Kidney (tissue), 14 donors: ENCODE measurements around the gene WNK3. TPM values are rescaled to one million over a fixed set of nuclear protein-coding genes. Genes with fewer than 3 reads are reported as not detected.
A peak's percentile ranks its signal among the peaks of the same experiment; 100 is the strongest.

Source experiments
- DNase-seq, 5 donors: peaks; one replicate each; pipeline ENCODE4 v3.0.0-alpha.2; 2013 to 2020
- FAIRE-seq: peaks from 2 replicates; lab custom pipeline; 2012; peaks lifted over from hg19 to GRCh38; lab: Jason Lieb, UNC
- H3K27ac ChIP-seq, 2 donors: one replicate each; pipeline ENCODE4 v1.7.0; 2013; ENCODE audit warnings: low read depth in 2 of 2, low read length in 2 of 2, inconsistent platforms in 1 of 2
- H3K27me3 ChIP-seq: one replicate; pipeline ENCODE4 v1.7.1; 2013; ENCODE audit warnings: low read length, inconsistent platforms; ENCODE audit not compliant: control insufficient read depth, insufficient read depth
- H3K36me3 ChIP-seq, 3 donors: one replicate each; pipeline versions ENCODE4 v1.7.0 to v1.7.1; 2013; ENCODE audit warnings: low read length in 3 of 3, control low read depth in 1 of 3, inconsistent platforms in 1 of 3; ENCODE audit not compliant: insufficient read depth in 3 of 3, control insufficient read depth in 2 of 3
- H3K4me1 ChIP-seq, 3 donors: one replicate each; pipeline versions ENCODE4 v1.7.0 to v1.7.1; 2013; ENCODE audit warnings: low read length in 3 of 3, inconsistent platforms in 1 of 3, low read depth in 1 of 3; ENCODE audit not compliant: control insufficient read depth in 2 of 3, insufficient read depth in 2 of 3
- H3K4me3 ChIP-seq, 3 donors: one replicate each; pipeline versions ENCODE4 v1.7.0 to v1.8.1; 2013; ENCODE audit warnings: low read length in 3 of 3, control low read depth in 1 of 3, inconsistent platforms in 1 of 3
- H3K9ac ChIP-seq, 3 donors: one replicate each; pipeline versions ENCODE4 v1.7.0 to v1.7.1; 2013; ENCODE audit warnings: low read length in 3 of 3, control low read depth in 1 of 3, inconsistent platforms in 1 of 3
- H3K9me3 ChIP-seq, 3 donors: one replicate each; pipeline versions ENCODE4 v1.7.0 to v1.7.1; 2013; ENCODE audit warnings: low read length in 3 of 3, control low read depth in 1 of 3, inconsistent platforms in 1 of 3; ENCODE audit not compliant: control insufficient read depth in 2 of 3, insufficient read depth in 1 of 3
- intact Hi-C: fragments of 100-400 bp; cut with DNase I; formaldehyde crosslinking; loops from one replicate; pipeline ENCODE4 v1.11.1; 2022
- polyA plus RNA-seq: library from polyadenylated mRNA; stranded (reverse); fragments of 350-450 nt; fragmentation: Illumina TruSeq; extraction: RNeasy Lipid Tissue Mini Kit (QIAGEN cat#74804); gene quantifications from one replicate; pipeline ENCODE4 v1.2.3, GENCODE V29; 2014; ENCODE audit warnings: low read depth, low replicate concordance; ENCODE audit not compliant: insufficient read depth
- total RNA-seq: library from RNA; stranded (reverse); fragmentation: NEBNext Ultra II Directional; extraction: Animal tissue kit (Norgen Biotek cat#: 25700); gene quantifications from one replicate; pipeline ENCODE4 v1.2.1, GENCODE V29; 2021
- TF ChIP-seq, protein P1 (sequence below): IDR thresholded peaks from 3 replicates; pipeline ENCODE4 v1.5.1; 2012; ENCODE audit warnings: mild to moderate bottlenecking, moderate library complexity, borderline replicate concordance; ENCODE audit not compliant: insufficient read depth; ENCODE audit errors: extremely low read depth
- donor health status: control.
- donor health status: control.
- donor health status: control.
- donor health status: control.
- donor health status: control.
- donor health status: DM: yes; HTN: yes; CAD: no.
- donor health status: Normal renal cell carcinoma (clear cell type).

Gene WNK3
- total and polyA plus RNA-seq, 2 donors from 2014 or later: 0.75 to 5.6 TPM

DNA sequence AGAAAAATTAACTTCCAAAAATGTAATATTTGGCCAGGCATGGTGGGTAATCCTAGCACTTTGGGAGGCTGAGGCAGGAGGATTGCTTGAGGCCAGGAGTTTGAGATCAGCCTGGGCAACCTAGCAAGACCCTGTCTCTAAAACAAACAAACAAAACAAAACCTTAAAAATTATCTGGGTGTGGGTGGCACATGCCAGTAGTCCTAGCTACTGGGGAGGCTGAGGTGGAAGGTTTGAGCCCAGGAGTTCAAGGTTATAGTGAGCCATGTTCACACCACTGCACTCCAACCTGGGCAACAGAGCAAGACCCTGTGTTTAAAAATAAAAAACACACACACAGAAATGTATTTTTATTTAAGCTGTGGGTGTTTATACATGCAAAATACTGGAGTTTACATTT is 186.8 kb downstream of the WNK3 start:
- FAIRE-seq: peak; percentile 71
- Histone ChIP-seq H3K27me3 (no peaks in the 10 kb centered on the region), H3K27ac (no peak overlapping the region), H3K36me3 (peaks cover 0 to 2% (median 0%) of the 10 kb centered on the region in 3 donors), H3K4me1 (no peaks in the 10 kb centered on the region), H3K9ac (no peak overlapping the region), H3K4me3 (no peak overlapping the region), H3K9me3 (no peaks in the 10 kb centered on the region)
- intact Hi-C loops: no loop called here
- TF ChIP-seq, protein P1, sequence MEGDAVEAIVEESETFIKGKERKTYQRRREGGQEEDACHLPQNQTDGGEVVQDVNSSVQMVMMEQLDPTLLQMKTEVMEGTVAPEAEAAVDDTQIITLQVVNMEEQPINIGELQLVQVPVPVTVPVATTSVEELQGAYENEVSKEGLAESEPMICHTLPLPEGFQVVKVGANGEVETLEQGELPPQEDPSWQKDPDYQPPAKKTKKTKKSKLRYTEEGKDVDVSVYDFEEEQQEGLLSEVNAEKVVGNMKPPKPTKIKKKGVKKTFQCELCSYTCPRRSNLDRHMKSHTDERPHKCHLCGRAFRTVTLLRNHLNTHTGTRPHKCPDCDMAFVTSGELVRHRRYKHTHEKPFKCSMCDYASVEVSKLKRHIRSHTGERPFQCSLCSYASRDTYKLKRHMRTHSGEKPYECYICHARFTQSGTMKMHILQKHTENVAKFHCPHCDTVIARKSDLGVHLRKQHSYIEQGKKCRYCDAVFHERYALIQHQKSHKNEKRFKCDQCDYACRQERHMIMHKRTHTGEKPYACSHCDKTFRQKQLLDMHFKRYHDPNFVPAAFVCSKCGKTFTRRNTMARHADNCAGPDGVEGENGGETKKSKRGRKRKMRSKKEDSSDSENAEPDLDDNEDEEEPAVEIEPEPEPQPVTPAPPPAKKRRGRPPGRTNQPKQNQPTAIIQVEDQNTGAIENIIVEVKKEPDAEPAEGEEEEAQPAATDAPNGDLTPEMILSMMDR: no peak
- no peak for DNase-seq

DNA sequence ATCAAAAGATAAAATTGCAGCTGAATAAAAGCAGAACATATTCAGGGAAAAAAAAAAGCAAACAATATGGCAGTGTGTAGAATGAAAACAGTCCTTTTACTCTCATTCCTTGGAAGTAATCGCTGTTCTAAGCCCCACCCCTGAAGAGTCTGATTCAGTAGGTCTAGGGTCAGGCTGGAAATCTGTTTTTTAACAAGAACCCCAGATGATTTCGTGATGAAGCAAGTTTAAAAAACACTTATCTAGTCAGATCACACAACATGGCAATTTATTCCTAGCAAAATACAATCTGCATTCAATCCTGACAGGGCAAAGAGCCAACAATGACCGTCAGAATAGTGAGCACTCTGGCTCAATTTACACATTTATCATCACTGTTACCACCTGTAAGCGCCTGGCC is 190.9 kb downstream of the WNK3 start:
- H3K9ac ChIP-seq: no peak overlapping the region
- FAIRE-seq: no peak
- TF ChIP-seq, protein P1: no peak
- H3K27me3 ChIP-seq: no peaks in the 10 kb centered on the region
- no peak for DNase-seq
- no peaks in the 10 kb centered on the region for H3K9me3 ChIP-seq
- no peaks in the 10 kb centered on the region for H3K4me1 ChIP-seq
- intact Hi-C loops: no loop called here
- H3K27ac ChIP-seq: no peak overlapping the region
- no peaks in the 10 kb centered on the region for H3K36me3 ChIP-seq
- H3K4me3 ChIP-seq: no peak overlapping the region

DNA sequence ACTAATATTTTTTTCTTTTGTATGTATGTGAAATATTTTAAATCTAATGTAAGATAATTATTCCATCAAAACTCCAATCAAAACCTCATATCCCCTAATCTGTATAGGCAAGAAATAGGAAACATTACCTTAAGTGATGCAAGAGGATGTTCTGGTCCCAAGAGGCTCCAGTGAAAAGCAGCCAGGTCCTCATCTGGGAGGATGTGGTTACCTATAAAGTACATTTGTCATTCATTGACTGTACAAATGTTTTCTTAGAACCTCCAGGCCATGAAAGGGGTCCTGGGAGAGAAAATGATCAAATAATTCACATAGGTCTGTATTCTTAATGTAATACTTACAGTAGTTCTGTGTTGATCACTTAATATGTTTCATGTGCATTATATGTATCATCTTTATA is 200.3 kb downstream of the WNK3 start:
- H3K36me3 ChIP-seq: no peaks in the 10 kb centered on the region
- H3K4me1 ChIP-seq: no peaks in the 10 kb centered on the region
- FAIRE-seq (no peak), DNase-seq (no peak)
- no peak overlapping the region for H3K4me3 ChIP-seq
- TF ChIP-seq, protein P1: no peak
- no peak overlapping the region for H3K27ac ChIP-seq
- H3K9ac ChIP-seq: no peak overlapping the region
- H3K27me3 ChIP-seq: no peaks in the 10 kb centered on the region
- no peaks in the 10 kb centered on the region for H3K9me3 ChIP-seq
- intact Hi-C loops: no loop called here

Other genes starting within 250 kb of the WNK3 start
- gene FAM120C, start 174.8 kb downstream of the WNK3 start, total RNA-seq: 16.4 TPM
- gene FAM120C, start 174.8 kb downstream of the WNK3 start, polyA plus RNA-seq: 4.2 TPM
- gene TSR2, start 82.4 kb upstream of the WNK3 start, total RNA-seq: 48.0 TPM
- gene TSR2, start 82.4 kb upstream of the WNK3 start, polyA plus RNA-seq: 70.2 TPM
- 4.7 TPM for gene FGD1, start 138.2 kb upstream of the WNK3 start, total RNA-seq
- 2.7 TPM for gene FGD1, start 138.2 kb upstream of the WNK3 start, polyA plus RNA-seq
- gene GNL3L, start 172.2 kb upstream of the WNK3 start, total RNA-seq: 45.0 TPM
- 2.5 TPM for gene GNL3L, start 172.2 kb upstream of the WNK3 start, polyA plus RNA-seq